PC-3 (cell line): Measurements from ENCODE around the gene PPP6R2. TPM values are rescaled to one million over a fixed set of nuclear protein-coding genes. Genes with fewer than 3 reads are reported as not detected.
"Not testable (repeated sequence)": the region's sequence is repeated elsewhere in the genome, so short reads cannot be mapped to it uniquely, and the experiment has no call there.

Experiments
- ATAC-seq: fragments of 200-7000 bp; cut with Tn5 transposase; 2 replicates; pipeline ENCODE4 v1.9.1; 2020; ENCODE audit warnings: mild to moderate bottlenecking, moderate library complexity
- BruUV-seq: library from RNA; stranded (reverse); fragments of 400-500 nt; replicated peaks from 2 replicates; lab custom pipeline; 2021; lab: Mats Ljungman, UMichigan
- CTCF ChIA-PET: fragments of 300-600 bp; sonication (Branson Sonifier 250); formaldehyde crosslinking; loops from one replicate; lab custom pipeline; 2022; ENCODE audit warnings: antibody characterized with exemption; lab: Charles Lee
- POLR2A ChIA-PET: fragments of 300-600 bp; sonication (Branson Sonifier 250); formaldehyde crosslinking; loops from one replicate; lab custom pipeline; 2022; ENCODE audit warnings: antibody characterized with exemption; ENCODE audit not compliant: unreplicated experiment; lab: Charles Lee
- DNase-seq: peaks from one replicate; pipeline ENCODE4 v3.0.0-alpha.2; 2015
- H2AFZ ChIP-seq: fragments of 300-600 bp; sonication (generic); 2 replicates; pipeline ENCODE4 v1.6.0; 2016; ENCODE audit warnings: antibody characterized with exemption, low read length
- H3F3A ChIP-seq: fragments of 300-600 bp; sonication (generic); one replicate; pipeline ENCODE4 v1.6.0; 2017; ENCODE audit warnings: antibody characterized with exemption, low read length, control low read depth, mild to moderate bottlenecking; ENCODE audit not compliant: unreplicated experiment
- H3K27ac ChIP-seq: fragments of 300-600 bp; sonication (generic); 2 replicates; pipeline ENCODE4 v1.5.1; 2016; ENCODE audit warnings: mild to moderate bottlenecking, low read length
- H3K27me3 ChIP-seq: fragments of 300-600 bp; sonication (generic); 2 replicates; pipeline ENCODE4 v1.6.1; 2016; ENCODE audit warnings: low read length, mixed read lengths
- H3K36me3 ChIP-seq: fragments of 300-600 bp; sonication (generic); 2 replicates; pipeline ENCODE4 v1.6.1; 2016; ENCODE audit warnings: low read depth, mixed run types, low read length, mixed read lengths
- H3K4me1 ChIP-seq: fragments of 300-600 bp; sonication (generic); 2 replicates; pipeline ENCODE4 v1.5.1; 2016; ENCODE audit warnings: low read length; ENCODE audit not compliant: insufficient read depth
- H3K4me2 ChIP-seq: fragments of 300-600 bp; sonication (generic); 2 replicates; pipeline ENCODE4 v1.6.0; 2016; ENCODE audit warnings: low read length
- H3K4me3 ChIP-seq: fragments of 300-600 bp; sonication (generic); 2 replicates; pipeline ENCODE4 v1.5.1; 2016; ENCODE audit warnings: mild to moderate bottlenecking, low read length, mixed read lengths
- H3K79me2 ChIP-seq: fragments of 300-600 bp; sonication (generic); 2 replicates; pipeline ENCODE4 v1.6.1; 2017; ENCODE audit warnings: low read length, mixed read lengths
- H3K9ac ChIP-seq: fragments of 300-600 bp; sonication (generic); 2 replicates; pipeline ENCODE4 v1.6.0; 2016; ENCODE audit warnings: mild to moderate bottlenecking, low read length
- H3K9me2 ChIP-seq: fragments of 300-600 bp; sonication (generic); replicated peaks from 2 replicates; pipeline ENCODE4 v1.6.1; 2016; ENCODE audit warnings: mixed run types, low read length, mixed read lengths
- H3K9me3 ChIP-seq: fragments of 300-600 bp; sonication (generic); 2 replicates; pipeline ENCODE4 v1.6.1; 2016; ENCODE audit warnings: low read length, mixed read lengths
- H4K20me1 ChIP-seq: fragments of 300-600 bp; sonication (generic); 2 replicates; pipeline ENCODE4 v1.6.1; 2016; ENCODE audit warnings: low read length, mixed read lengths
- EZH2 ChIP-seq: fragments of 300-600 bp; sonication (generic); IDR thresholded peaks from one replicate; pipeline ENCODE4 v1.6.1; 2017; ENCODE audit warnings: antibody characterized with exemption, mild to moderate bottlenecking, low read length; ENCODE audit not compliant: unreplicated experiment
- EZH2phosphoT487 ChIP-seq: fragments of 300-600 bp; sonication (generic); IDR thresholded peaks from 2 replicates; pipeline ENCODE4 v1.6.1; 2018; ENCODE audit warnings: mild to moderate bottlenecking, antibody characterized with exemption, low read length, borderline replicate concordance
- intact Hi-C: fragments of 100-400 bp; cut with micrococcal nuclease; formaldehyde crosslinking; loops from 2 replicates; pipeline ENCODE4 v1.9.0; 2023
- total RNA-seq: library from RNA; depleted of rRNA; stranded (reverse); fragments of >200 nt; gene quantifications from 2 replicates; pipeline ENCODE4 v1.2.3, GENCODE V29; 2014
- TF ChIP-seq, protein P1 (sequence below): fragments of 300-600 bp; sonication (generic); conservative IDR thresholded peaks from 2 replicates; pipeline ENCODE4 v1.5.1; 2017; ENCODE audit warnings: antibody characterized with exemption, low read depth, mild to moderate bottlenecking, low read length

PPP6R2 gene
- total RNA-seq, 1 experiment from 2014 or later = 46.2 TPM

DNA sequence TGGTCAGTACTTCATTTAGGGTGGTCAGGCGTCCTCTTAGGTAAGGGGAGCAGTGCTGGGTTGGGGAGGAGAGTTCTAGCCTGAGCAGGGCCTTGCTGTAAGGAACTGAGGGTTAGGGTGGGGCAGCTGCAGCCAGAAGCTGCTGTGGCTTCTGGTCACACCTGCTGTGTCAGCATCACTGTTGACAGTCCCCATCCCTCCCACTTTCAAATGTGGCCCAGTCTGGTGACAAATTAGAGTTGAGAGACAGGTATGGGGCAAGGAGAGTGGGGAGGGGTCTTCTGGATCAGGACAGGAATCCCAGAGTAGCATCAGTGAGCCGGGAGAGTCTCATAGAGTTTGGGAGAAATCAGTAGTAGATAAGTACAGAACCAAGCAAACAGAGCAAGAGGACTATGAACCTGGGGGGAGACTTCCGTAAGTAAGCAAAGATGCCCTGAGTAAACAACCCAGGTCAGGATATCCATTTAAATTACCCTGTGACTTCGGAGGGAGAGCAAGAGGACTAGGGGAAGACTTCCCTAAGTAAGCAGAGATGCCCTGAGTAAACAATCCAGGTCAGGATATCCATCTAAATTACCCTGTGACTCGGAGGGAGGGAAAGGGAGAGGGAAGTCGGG is 53.7 kb downstream of the PPP6R2 start:
- Histone ChIP-seq H3K27ac (no peak overlapping the region), H3K4me2 (no peak overlapping the region), H4K20me1 (no peaks in the 10 kb centered on the region), H3K9me2 (no peaks in the 10 kb centered on the region), H3K4me1 (peaks cover 5% of the 10 kb centered on the region; the same call in 1 of the 2 replicates), H3K4me3 (no peak overlapping the region), H3F3A (no peaks in the 10 kb centered on the region), H3K9ac (no peak overlapping the region), H2AFZ (no peak overlapping the region), H3K27me3 (no peaks in the 10 kb centered on the region), H3K9me3 (no peaks in the 10 kb centered on the region), H3K36me3 (peaks cover 3% of the 10 kb centered on the region), H3K79me2 (no peaks in the 10 kb centered on the region)
- BruUV-seq = TSS peak; percentile 12
- CTCF ChIA-PET = no interaction called here
- intact Hi-C loops = no loop called here
- DNase-seq (peak; percentile 11), ATAC-seq (peak; percentile 43; the same call in 1 of the 2 replicates)
- TF ChIP-seq EZH2 (no peak), EZH2phosphoT487 (no peak)
- TF ChIP-seq, protein P1, sequence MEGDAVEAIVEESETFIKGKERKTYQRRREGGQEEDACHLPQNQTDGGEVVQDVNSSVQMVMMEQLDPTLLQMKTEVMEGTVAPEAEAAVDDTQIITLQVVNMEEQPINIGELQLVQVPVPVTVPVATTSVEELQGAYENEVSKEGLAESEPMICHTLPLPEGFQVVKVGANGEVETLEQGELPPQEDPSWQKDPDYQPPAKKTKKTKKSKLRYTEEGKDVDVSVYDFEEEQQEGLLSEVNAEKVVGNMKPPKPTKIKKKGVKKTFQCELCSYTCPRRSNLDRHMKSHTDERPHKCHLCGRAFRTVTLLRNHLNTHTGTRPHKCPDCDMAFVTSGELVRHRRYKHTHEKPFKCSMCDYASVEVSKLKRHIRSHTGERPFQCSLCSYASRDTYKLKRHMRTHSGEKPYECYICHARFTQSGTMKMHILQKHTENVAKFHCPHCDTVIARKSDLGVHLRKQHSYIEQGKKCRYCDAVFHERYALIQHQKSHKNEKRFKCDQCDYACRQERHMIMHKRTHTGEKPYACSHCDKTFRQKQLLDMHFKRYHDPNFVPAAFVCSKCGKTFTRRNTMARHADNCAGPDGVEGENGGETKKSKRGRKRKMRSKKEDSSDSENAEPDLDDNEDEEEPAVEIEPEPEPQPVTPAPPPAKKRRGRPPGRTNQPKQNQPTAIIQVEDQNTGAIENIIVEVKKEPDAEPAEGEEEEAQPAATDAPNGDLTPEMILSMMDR = no peak
- POLR2A ChIA-PET = no interaction called here

DNA sequence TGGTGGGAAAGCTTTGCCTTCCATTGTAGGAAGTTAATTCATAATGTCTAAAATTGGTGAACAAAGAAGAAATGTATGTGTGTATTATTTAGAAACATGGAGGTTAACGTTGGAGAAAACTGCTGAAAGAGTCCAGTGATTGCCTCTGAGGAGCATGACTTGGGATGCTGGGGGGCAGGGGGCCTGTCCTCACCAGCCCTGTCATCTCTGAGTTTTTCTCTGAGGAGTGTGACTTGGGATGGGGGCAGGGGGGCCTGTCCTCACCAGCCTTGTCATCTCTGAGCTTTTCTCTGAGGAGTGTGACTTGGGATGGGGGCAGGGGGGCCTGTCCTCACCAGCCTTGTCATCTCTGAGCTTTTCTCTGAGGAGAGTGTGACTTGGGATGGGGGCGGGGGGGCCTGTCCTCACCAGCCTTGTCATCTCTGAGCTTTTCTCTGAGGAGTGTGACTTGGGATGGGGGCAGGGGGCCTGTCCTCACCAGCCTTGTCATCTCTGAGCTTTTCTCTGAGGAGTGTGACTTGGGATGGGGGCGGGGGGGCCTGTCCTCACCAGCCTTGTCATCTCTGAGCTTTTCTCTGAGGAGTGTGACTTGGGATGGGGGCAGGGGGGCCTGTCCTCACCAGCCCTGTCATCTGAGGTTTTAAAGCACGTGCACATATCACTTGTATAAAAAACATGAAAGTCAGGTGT is 54.4 kb downstream of the PPP6R2 start:
- H3K4me1 ChIP-seq, POLR2A ChIA-PET, H3K27ac ChIP-seq, H3F3A ChIP-seq, DNase-seq, H3K9ac ChIP-seq, BruUV-seq, H4K20me1 ChIP-seq, intact Hi-C loops, H3K27me3 ChIP-seq, H3K36me3 ChIP-seq, H2AFZ ChIP-seq, H3K9me3 ChIP-seq, H3K4me3 ChIP-seq, H3K4me2 ChIP-seq, H3K79me2 ChIP-seq, ATAC-seq, CTCF ChIA-PET, H3K9me2 ChIP-seq: not testable (repeated sequence)

DNA sequence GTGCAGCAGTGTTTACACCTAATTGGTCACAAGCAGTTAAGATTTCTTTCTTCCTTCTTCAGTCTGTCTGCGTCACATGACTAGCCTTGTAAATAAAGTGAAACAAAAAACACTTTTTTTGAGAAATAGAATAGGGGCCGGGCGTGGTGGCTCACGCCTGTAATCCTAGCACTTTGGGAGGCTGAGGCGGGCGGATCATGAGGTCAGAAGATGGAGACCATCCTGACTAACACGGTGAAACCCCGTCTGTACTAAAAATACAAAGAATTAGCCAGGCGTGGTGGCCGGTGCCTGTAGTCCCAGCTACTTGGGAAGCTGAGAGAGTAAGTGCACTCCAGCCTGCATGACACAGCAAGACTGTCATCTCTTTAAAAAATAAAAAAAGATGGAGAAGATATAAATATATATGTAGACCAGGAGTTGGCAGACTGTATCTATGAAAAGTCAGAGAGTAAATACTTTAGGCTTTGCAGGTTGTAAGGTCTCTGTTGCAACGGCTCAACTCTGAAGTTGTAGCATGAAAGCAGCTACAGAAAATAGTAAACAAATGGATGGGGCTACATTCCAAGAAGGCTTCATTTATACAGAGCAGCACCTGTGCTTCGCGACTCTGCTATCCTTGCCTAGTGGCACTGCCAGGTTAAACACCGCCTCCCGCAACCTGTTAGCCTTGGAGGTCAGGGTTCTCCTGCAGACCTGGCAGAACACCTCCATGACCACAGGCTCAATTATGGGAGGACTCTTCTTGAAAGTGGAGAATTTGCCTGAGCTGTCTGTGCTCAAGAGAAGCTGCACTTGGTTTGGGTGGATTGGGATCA is 55.9 kb downstream of the PPP6R2 start:
- no peaks in the 10 kb centered on the region for H3F3A ChIP-seq
- no peak overlapping the region for H3K27ac ChIP-seq
- ChIA-PET POLR2A (no interaction called here), CTCF (interaction anchor here (0.6 to 1.1 kb wide), 2 partner anchors 86 to 222 kb away, joined by 3 to 8 read pairs; no protein-coding TSS in a partner anchor)
- H3K9me3 ChIP-seq = no peaks in the 10 kb centered on the region
- no peak overlapping the region for H3K9ac ChIP-seq
- BruUV-seq = no TSS peak
- no peak overlapping the region for H3K4me2 ChIP-seq
- intact Hi-C loops = no loop called here
- DNase-seq (no peak), ATAC-seq (no peak)
- H3K36me3 ChIP-seq = peaks cover 3% of the 10 kb centered on the region; the same call in 1 of the 2 replicates
- TF ChIP-seq, protein P1 = no peak
- TF ChIP-seq EZH2phosphoT487 (no peak), EZH2 (no peak)
- no peaks in the 10 kb centered on the region for H3K9me2 ChIP-seq
- no peaks in the 10 kb centered on the region for H3K79me2 ChIP-seq
- peaks cover 5% of the 10 kb centered on the region; the same call in 1 of the 2 replicates for H3K4me1 ChIP-seq
- no peak overlapping the region for H3K4me3 ChIP-seq
- no peaks in the 10 kb centered on the region for H3K27me3 ChIP-seq
- no peak overlapping the region for H2AFZ ChIP-seq
- no peaks in the 10 kb centered on the region for H4K20me1 ChIP-seq
